Neuronal stem cell (in vitro differentiated cells): ENCODE measurements around the gene OIT3.

ENCODE experiments used
- DNase-seq: peaks from one replicate; pipeline ENCODE4 v3.0.0-alpha.2; 2013; ENCODE audit warnings: low spot score
- H2AFZ ChIP-seq: one replicate; pipeline ENCODE4 v1.6.1; 2013; ENCODE audit warnings: mild to moderate bottlenecking, low read length, inconsistent platforms
- H2AK5ac ChIP-seq: 2 replicates; pipeline ENCODE4 v1.6.1; 2013; ENCODE audit warnings: low read depth, mild to moderate bottlenecking, inconsistent platforms, low read length, moderate library complexity, mixed read lengths
- H2BK120ac ChIP-seq: 2 replicates; pipeline ENCODE4 v1.6.1; 2013; ENCODE audit warnings: low read depth, mild to moderate bottlenecking, inconsistent platforms, low read length, moderate library complexity, mixed read lengths
- H2BK12ac ChIP-seq: one replicate; pipeline ENCODE4 v1.6.1; 2013; ENCODE audit warnings: low read length, inconsistent platforms
- H2BK15ac ChIP-seq: 2 replicates; pipeline ENCODE4 v1.6.1; 2013; ENCODE audit warnings: mild to moderate bottlenecking, low read length, inconsistent platforms, mixed read lengths
- H2BK5ac ChIP-seq: one replicate; pipeline ENCODE4 v1.6.1; 2013; ENCODE audit warnings: inconsistent platforms, mild to moderate bottlenecking, low read length, moderate library complexity
- H3K14ac ChIP-seq: one replicate; pipeline ENCODE4 v1.6.1; 2013; ENCODE audit warnings: low read length, inconsistent platforms
- H3K18ac ChIP-seq: 2 replicates; pipeline ENCODE4 v1.6.1; 2013; ENCODE audit warnings: low read length, inconsistent platforms
- H3K23ac ChIP-seq: 2 replicates; pipeline ENCODE4 v1.6.1; 2013; ENCODE audit warnings: low read depth, mild to moderate bottlenecking, mixed read lengths, low read length, inconsistent platforms; ENCODE audit not compliant: poor library complexity
- H3K27ac ChIP-seq: replicated peaks from 3 replicates; pipeline ENCODE4 v1.5.1; 2013; ENCODE audit warnings: low read length, inconsistent platforms
- H3K27me3 ChIP-seq, 3 experiments: 2 replicates each; pipeline ENCODE4 v1.6.1; 2013; ENCODE audit warnings: low read length in 3 of 3, mild to moderate bottlenecking in 2 of 3, inconsistent platforms in 1 of 3, low read depth in 1 of 3, mixed read lengths in 1 of 3, moderate library complexity in 1 of 3; ENCODE audit not compliant: control insufficient read depth in 3 of 3, insufficient read depth in 3 of 3
- H3K36me3 ChIP-seq, 2 donors: replicated peaks in 1 of 2; 2 replicates each; pipeline ENCODE4 v1.6.1; 2013; ENCODE audit warnings: low read length in 2 of 2; ENCODE audit not compliant: control insufficient read depth in 2 of 2, insufficient read depth in 2 of 2
- H3K4ac ChIP-seq: 2 replicates; pipeline ENCODE4 v1.6.1; 2013; ENCODE audit warnings: inconsistent platforms, mild to moderate bottlenecking, low read length, moderate library complexity
- H3K4me1 ChIP-seq, 2 donors: 1 replicate in 1 of 2; 2 replicates in 1 of 2; pipeline ENCODE4 v1.6.1; 2013; ENCODE audit warnings: low read length in 2 of 2, low read depth in 1 of 2; ENCODE audit not compliant: control insufficient read depth in 2 of 2, insufficient read depth in 1 of 2
- H3K4me2 ChIP-seq: one replicate; pipeline ENCODE4 v1.6.1; 2013; ENCODE audit warnings: mild to moderate bottlenecking, low read length, inconsistent platforms; ENCODE audit not compliant: insufficient read depth, poor library complexity, severe bottlenecking
- H3K4me3 ChIP-seq, 2 donors: 2 replicates each; pipeline ENCODE4 v1.5.1; 2013; ENCODE audit warnings: low read length in 2 of 2, mild to moderate bottlenecking in 2 of 2, inconsistent platforms in 1 of 2, moderate library complexity in 1 of 2
- H3K79me1 ChIP-seq: one replicate; pipeline ENCODE4 v1.6.1; 2013; ENCODE audit warnings: low read depth, mild to moderate bottlenecking, inconsistent platforms, low read length, moderate library complexity
- H3K9ac ChIP-seq: one replicate; pipeline ENCODE4 v1.6.1; 2013; ENCODE audit warnings: mild to moderate bottlenecking, low read depth, low read length, inconsistent platforms; ENCODE audit not compliant: poor library complexity
- H3K9me3 ChIP-seq, 2 donors: replicated peaks in 1 of 2; 2 replicates each; pipeline versions ENCODE3 to v1.6.1; 2013; ENCODE audit warnings: low read length in 2 of 2, mild to moderate bottlenecking in 2 of 2, inconsistent platforms in 1 of 2, low read depth in 1 of 2, mixed read lengths in 1 of 2, moderate library complexity in 1 of 2; ENCODE audit not compliant: control insufficient read depth in 2 of 2, insufficient read depth in 1 of 2
- H4K8ac ChIP-seq: one replicate; pipeline ENCODE4 v1.6.1; 2013; ENCODE audit warnings: low read depth, mild to moderate bottlenecking, inconsistent platforms, low read length, moderate library complexity
- H4K91ac ChIP-seq: one replicate; pipeline ENCODE4 v1.6.1; 2013; ENCODE audit warnings: low read length, low read depth, mild to moderate bottlenecking, inconsistent platforms; ENCODE audit not compliant: poor library complexity
- WGBS, 2 donors: extraction: QIAGEN DNeasy Blood & Tissue Kit; methylation state at CpG; one replicate each; pipeline ENCODE4 v1.1.7; 2013; ENCODE audit warnings: missing lambda C conversion rate in 2 of 2, mixed read lengths in 1 of 2; ENCODE audit not compliant: insufficient read length in 2 of 2, insufficient replicate concordance in 1 of 2; ENCODE audit errors: extremely low coverage in 2 of 2; 5-methylcytosine and 5-hydroxymethylcytosine counted together

The OIT3 gene

GRCh38 chr10:72979709-72980108 lies 86.2 kb downstream of the OIT3 start:
- Histone ChIP-seq H2AK5ac (no peak overlapping the region), H2BK5ac (no peak overlapping the region), H3K14ac (no peak overlapping the region), H2BK12ac (no peak overlapping the region), H3K18ac (no peak overlapping the region), H2BK15ac (no peak overlapping the region), H2AFZ (no peak overlapping the region), H3K4ac (no peak overlapping the region), H3K4me2 (no peak overlapping the region), H3K9ac (no peak overlapping the region), H3K4me3 (no peak overlapping the region), H4K8ac (no peak overlapping the region), H3K27me3 (no peaks in the 10 kb centered on the region), H3K23ac (no peak overlapping the region), H3K36me3 (no peaks in the 10 kb centered on the region), H3K9me3 (peaks cover 7 to 27% of the 10 kb centered on the region in 2 donors), H3K27ac (no peak overlapping the region), H3K79me1 (no peaks in the 10 kb centered on the region), H2BK120ac (no peak overlapping the region), H3K4me1 (no peaks in the 10 kb centered on the region), H4K91ac (no peak overlapping the region)
- no peak for DNase-seq

GRCh38 chr10:72980348-72980747 lies 86.8 kb downstream of the OIT3 start:
- Histone ChIP-seq H3K23ac (no peak overlapping the region), H2BK12ac (no peak overlapping the region), H3K4ac (no peak overlapping the region), H4K8ac (no peak overlapping the region), H3K9ac (no peak overlapping the region), H3K79me1 (no peaks in the 10 kb centered on the region), H2BK15ac (no peak overlapping the region), H3K27ac (no peak overlapping the region), H2BK120ac (no peak overlapping the region), H3K4me3 (no peak overlapping the region), H2BK5ac (peak overlapping the region; percentile 39), H3K14ac (no peak overlapping the region), H2AFZ (no peak overlapping the region), H3K36me3 (no peaks in the 10 kb centered on the region), H3K4me2 (no peak overlapping the region), H3K4me1 (no peaks in the 10 kb centered on the region), H2AK5ac (no peak overlapping the region), H3K27me3 (no peaks in the 10 kb centered on the region), H3K18ac (no peak overlapping the region), H3K9me3 (peaks cover 7 to 27% of the 10 kb centered on the region in 2 donors), H4K91ac (no peak overlapping the region)
- DNase-seq: no peak
- no CpG with 5 or more reads among the region's 2 CpGs for WGBS, 2 donors

GRCh38 chr10:72981028-72981881 lies 87.7 kb downstream of the OIT3 start:
- H3K4me3 ChIP-seq: no peak overlapping the region
- no peak overlapping the region for H2BK15ac ChIP-seq
- H3K23ac ChIP-seq: no peak overlapping the region
- peak overlapping the region; percentile 39 for H2BK5ac ChIP-seq
- no peak overlapping the region for H2BK120ac ChIP-seq
- H3K4me1 ChIP-seq: no peaks in the 10 kb centered on the region
- WGBS, 2 donors: no CpG with 5 or more reads among the region's 4 CpGs
- H3K9ac ChIP-seq: peak overlapping the region; percentile 63
- no peak overlapping the region for H3K4ac ChIP-seq
- H3K18ac ChIP-seq: peak overlapping the region; percentile 17
- peak overlapping the region; percentile 28 for H2AK5ac ChIP-seq
- H3K36me3 ChIP-seq: no peaks in the 10 kb centered on the region
- H3K27ac ChIP-seq: no peak overlapping the region
- no peak overlapping the region for H4K8ac ChIP-seq
- H2BK12ac ChIP-seq: no peak overlapping the region
- H3K14ac ChIP-seq: peak overlapping the region; percentile 82
- no peak overlapping the region for H2AFZ ChIP-seq
- no peak overlapping the region for H3K4me2 ChIP-seq
- DNase-seq: no peak
- no peaks in the 10 kb centered on the region for H3K27me3 ChIP-seq
- no peaks in the 10 kb centered on the region for H3K79me1 ChIP-seq
- peaks cover 7 to 24% of the 10 kb centered on the region in 2 donors for H3K9me3 ChIP-seq
- H4K91ac ChIP-seq: no peak overlapping the region

- Histone ChIP-seq H3K14ac (no peak overlapping the region), H3K9ac (peak overlapping the region; percentile 63), H2BK120ac (no peak overlapping the region), H2AK5ac (no peak overlapping the region), H3K23ac (no peak overlapping the region), H2BK15ac (no peak overlapping the region), H3K36me3 (no peaks in the 10 kb centered on the region), H3K18ac (no peak overlapping the region), H3K4me2 (no peak overlapping the region), H3K4me3 (no peak overlapping the region), H4K8ac (no peak overlapping the region), H3K9me3 (peaks cover 7 to 22% of the 10 kb centered on the region in 2 donors), H3K4me1 (no peaks in the 10 kb centered on the region), H2BK5ac (no peak overlapping the region), H3K4ac (no peak overlapping the region), H2AFZ (no peak overlapping the region), H3K27ac (no peak overlapping the region), H3K27me3 (no peaks in the 10 kb centered on the region), H4K91ac (no peak overlapping the region), H3K79me1 (no peaks in the 10 kb centered on the region), H2BK12ac (no peak overlapping the region)
- DNase-seq: no peak
- WGBS, 2 donors: no CpG with 5 or more reads among the region's 2 CpGs
Observed at GRCh38 chr10:72981882-72982529, 88.5 kb downstream of the OIT3 start.
